Omental fat pad (tissue), 4 donors: ENCODE results near the gene ATP1A4. TPM values are rescaled to one million over a fixed set of nuclear protein-coding genes. Genes with fewer than 3 reads are reported as not detected.
A peak's percentile ranks its signal among the peaks of the same experiment; 100 is the strongest.
"Not testable (repeated sequence)": the region's sequence is repeated elsewhere in the genome, so short reads cannot be mapped to it uniquely, and the experiment has no call there.

Source experiments
- ATAC-seq: fragments of 150-250 bp; one replicate; pipeline ENCODE4 v1.9.1; 2016; ENCODE audit warnings: mild to moderate bottlenecking, moderate library complexity; ENCODE audit not compliant: low FRiP score
- DNase-seq: peaks from one replicate; pipeline ENCODE4 v3.0.0-alpha.2; 2019; ENCODE audit warnings: low spot score
- CTCF ChIP-seq, 3 donors: fragments of 450-650 bp; IDR thresholded peaks; one replicate each; pipeline ENCODE4 v1.5.1; 2016 to 2017; ENCODE audit warnings: antibody characterized with exemption in 3 of 3, mild to moderate bottlenecking in 3 of 3, moderate library complexity in 2 of 3
- total RNA-seq, 4 donors: library from RNA; depleted of rRNA; stranded (reverse); fragments of >200 nt; gene quantifications; one replicate each; pipeline ENCODE4 v1.1.0, GENCODE V29; 2016

The ATP1A4 gene
- total RNA-seq, 4 donors from 2014 or later, result 0.47 to 1.6 TPM; not detected in 2

GRCh38 chr1:160123726-160124125 is 27.7 kb upstream of the ATP1A4 start:
- TF ChIP-seq CTCF (IDR thresholded peaks at IDR 0.05), result no peak
- no peak for DNase-seq
- ATAC-seq, result no peak

- no peak for DNase-seq
- TF ChIP-seq CTCF (IDR thresholded peaks at IDR 0.05), result no peak
- ATAC-seq, result peak; percentile 53
These were observed 26.5 kb upstream of the ATP1A4 start for GRCh38 chr1:160124705-160125478.

GRCh38 chr1:160125746-160126145 is 25.7 kb upstream of the ATP1A4 start:
- no peak for TF ChIP-seq CTCF (IDR thresholded peaks at IDR 0.05)
- ATAC-seq (no peak), DNase-seq (no peak)

- DNase-seq, ATAC-seq: not testable (repeated sequence)
These were observed 25.1 kb upstream of the ATP1A4 start for GRCh38 chr1:160126342-160126741.

- no peak for DNase-seq
- no peak for ATAC-seq
- no peak for TF ChIP-seq CTCF (IDR thresholded peaks at IDR 0.05)
These were observed 24.0 kb upstream of the ATP1A4 start for GRCh38 chr1:160127381-160127780.

GRCh38 chr1:160127865-160128523 is 23.4 kb upstream of the ATP1A4 start:
- no peak for TF ChIP-seq CTCF (IDR thresholded peaks at IDR 0.05)
- DNase-seq (no peak), ATAC-seq (no peak)

- no peak for TF ChIP-seq CTCF (IDR thresholded peaks at IDR 0.05)
- ATAC-seq (no peak), DNase-seq (no peak)
These were observed 22.8 kb upstream of the ATP1A4 start for GRCh38 chr1:160128636-160129035.
